ENCODE data around the gene ACY1.

ACY1 gene

GRCh38 chr3:52006017-52006819 lies 22.9 kb downstream of the ACY1 start:
- DNase-seq = no peak

GRCh38 chr3:52006820-52007133 lies 23.4 kb downstream of the ACY1 start:
- no peak for DNase-seq

GRCh38 chr3:52007291-52007690 lies 24.0 kb downstream of the ACY1 start:
- DNase-seq = no peak

- DNase-seq = no peak
These were observed 27.1 kb downstream of the ACY1 start for GRCh38 chr3:52010431-52010830.

- no peak for DNase-seq
These were observed 29.4 kb downstream of the ACY1 start for GRCh38 chr3:52012699-52013098.

GRCh38 chr3:52013802-52014598 lies 30.7 kb downstream of the ACY1 start:
- DNase-seq = no peak

- no peak for DNase-seq
These were observed 31.3 kb downstream of the ACY1 start for GRCh38 chr3:52014613-52015012.

GRCh38 chr3:52015438-52016228 lies 32.3 kb downstream of the ACY1 start:
- DNase-seq = no peak

GRCh38 chr3:52017586-52017985 lies 34.3 kb downstream of the ACY1 start:
- DNase-seq = no peak

- no peak for DNase-seq
These were observed 35.1 kb downstream of the ACY1 start for GRCh38 chr3:52018319-52019000.

- DNase-seq = no peak
These were observed 36.2 kb downstream of the ACY1 start for GRCh38 chr3:52019352-52020080.

GRCh38 chr3:52020796-52021195 lies 37.5 kb downstream of the ACY1 start:
- DNase-seq = no peak

GRCh38 chr3:52021489-52022268 lies 38.3 kb downstream of the ACY1 start:
- no peak for DNase-seq

GRCh38 chr3:52022323-52023100 lies 39.2 kb downstream of the ACY1 start:
- DNase-seq = no peak

DNA sequence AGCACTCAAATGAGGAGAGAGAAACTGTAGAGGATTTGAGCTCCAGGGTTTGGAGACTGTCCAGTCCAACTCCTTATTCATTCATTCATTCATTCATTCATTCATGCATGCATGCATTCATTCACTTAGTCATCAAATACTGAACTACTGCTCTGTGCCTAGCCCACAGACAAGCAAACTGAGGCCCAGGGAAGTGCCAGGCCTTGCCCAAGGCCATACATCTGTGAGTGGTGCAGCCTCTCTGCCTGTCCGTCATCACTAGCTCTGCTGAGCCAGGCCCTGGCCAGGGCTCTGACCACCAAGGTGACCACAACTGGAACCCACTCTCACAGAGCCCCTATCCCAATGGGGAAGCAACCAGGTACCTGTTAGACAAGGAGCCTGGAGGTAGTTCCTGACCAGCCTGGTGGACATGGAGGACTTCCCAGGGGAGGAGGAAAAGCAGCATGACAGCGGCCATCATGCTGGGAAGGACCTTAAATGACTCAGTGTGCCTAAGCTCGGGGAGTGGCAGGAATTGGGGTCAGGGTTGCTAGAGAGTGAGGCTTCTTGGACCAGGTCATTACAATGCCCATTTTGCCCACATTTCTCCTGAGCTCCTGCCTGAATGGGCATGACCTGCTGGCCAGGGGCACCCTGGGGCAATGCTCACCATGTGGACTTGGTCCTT lies 39.9 kb downstream of the ACY1 start:
- no peak for DNase-seq

GRCh38 chr3:52023860-52024764 lies 40.8 kb downstream of the ACY1 start:
- DNase-seq = no peak

- DNase-seq = no peak
These were observed 41.6 kb downstream of the ACY1 start for GRCh38 chr3:52024765-52025452.

- DNase-seq = no peak
These were observed 42.1 kb downstream of the ACY1 start for GRCh38 chr3:52025453-52025852.

Measured in femur (tissue), 1 donor.